Measurements from ENCODE around the gene ADAMTS6. TPM values are rescaled to one million over a fixed set of nuclear protein-coding genes. Genes with fewer than 3 reads are reported as not detected.

ADAMTS6 gene
- total RNA-seq, 2 experiments from 2014 or later, result 2.8 to 4.0 TPM

- no peak overlapping the region for H3K4me3 Mint-ChIP-seq
- no peak for DNase-seq
- CTCF ChIA-PET, result interaction anchor here (0.9 kb wide), 1 partner anchor 240 kb away, joined by 3 read pairs; no protein-coding TSS in a partner anchor
- no peak for ATAC-seq
- no peaks in the 10 kb centered on the region for H3K9me3 Mint-ChIP-seq (ENCODE audit: low read depth)
- H3K4me1 Mint-ChIP-seq, result no peaks in the 10 kb centered on the region
- no peaks in the 10 kb centered on the region for H3K27me3 Mint-ChIP-seq
- no peak overlapping the region for H3K27ac Mint-ChIP-seq
- H3K36me3 Mint-ChIP-seq, result no peaks in the 10 kb centered on the region
These were observed 238.6 kb downstream of the ADAMTS6 start for GRCh38 chr5:65243161-65243560.

- CTCF ChIA-PET, result no interaction called here
These were observed 251.9 kb downstream of the ADAMTS6 start for GRCh38 chr5:65229841-65230240.

GRCh38 chr5:65213921-65214525, 267.7 kb downstream of the ADAMTS6 start:
- Mint-ChIP-seq H3K27me3 (peaks cover 2% of the 10 kb centered on the region), H3K4me3 (no peak overlapping the region), H3K27ac (no peak overlapping the region), H3K4me1 (no peaks in the 10 kb centered on the region), H3K9me3 (ENCODE audit: low read depth) (no peaks in the 10 kb centered on the region), H3K36me3 (no peaks in the 10 kb centered on the region)
- DNase-seq (no peak), ATAC-seq (no peak)
- CTCF ChIA-PET, result interaction anchor here (0.9 kb wide), 1 partner anchor 270 kb away, joined by 3 read pairs; no protein-coding TSS in a partner anchor

More at GRCh38 chr5:65229841-65230240, 251.9 kb downstream of the ADAMTS6 start:
- ATAC-seq (no peak), DNase-seq (no peak)
- peaks cover 17% of the 10 kb centered on the region for H3K9me3 Mint-ChIP-seq (ENCODE audit: low read depth)
- H3K36me3 Mint-ChIP-seq, result peaks cover 15% of the 10 kb centered on the region
- H3K27ac Mint-ChIP-seq, result no peak overlapping the region
- no peaks in the 10 kb centered on the region for H3K4me1 Mint-ChIP-seq
- no peaks in the 10 kb centered on the region for H3K27me3 Mint-ChIP-seq
- no peak overlapping the region for H3K4me3 Mint-ChIP-seq

- Mint-ChIP-seq H3K27me3 (no peaks in the 10 kb centered on the region), H3K4me3 (no peak overlapping the region)
- no peak for ATAC-seq
These were observed 272.4 kb downstream of the ADAMTS6 start for GRCh38 chr5:65209341-65209740.

GRCh38 chr5:65204966-65205365, 276.8 kb downstream of the ADAMTS6 start:
- Mint-ChIP-seq H3K27ac (no peak overlapping the region), H3K9me3 (ENCODE audit: low read depth) (no peaks in the 10 kb centered on the region), H3K4me3 (no peak overlapping the region), H3K27me3 (peaks cover 1% of the 10 kb centered on the region), H3K4me1 (no peaks in the 10 kb centered on the region), H3K36me3 (no peaks in the 10 kb centered on the region)
- ATAC-seq (no peak), DNase-seq (no peak)
- CTCF ChIA-PET, result no interaction called here

More at GRCh38 chr5:65209341-65209740, 272.4 kb downstream of the ADAMTS6 start:
- DNase-seq, result no peak
- Mint-ChIP-seq H3K4me1 (no peaks in the 10 kb centered on the region), H3K36me3 (no peaks in the 10 kb centered on the region), H3K9me3 (ENCODE audit: low read depth) (no peaks in the 10 kb centered on the region), H3K27ac (no peak overlapping the region)
- CTCF ChIA-PET, result no interaction called here

GRCh38 chr5:65203746-65204145, 278.0 kb downstream of the ADAMTS6 start:
- H3K27me3 Mint-ChIP-seq, result peaks cover 3% of the 10 kb centered on the region
- ATAC-seq (no peak), DNase-seq (no peak)
- H3K9me3 Mint-ChIP-seq (ENCODE audit: low read depth), result no peaks in the 10 kb centered on the region
- no peak overlapping the region for H3K27ac Mint-ChIP-seq
- no peaks in the 10 kb centered on the region for H3K36me3 Mint-ChIP-seq
- CTCF ChIA-PET, result no interaction called here
- no peak overlapping the region for H3K4me3 Mint-ChIP-seq
- H3K4me1 Mint-ChIP-seq, result no peaks in the 10 kb centered on the region

GRCh38 chr5:65199993-65200675, 281.6 kb downstream of the ADAMTS6 start:
- no peak overlapping the region for H3K27ac Mint-ChIP-seq
- H3K4me1 Mint-ChIP-seq, result no peaks in the 10 kb centered on the region
- H3K27me3 Mint-ChIP-seq, result peaks cover 3% of the 10 kb centered on the region
- H3K4me3 Mint-ChIP-seq, result no peak overlapping the region
- ATAC-seq, result no peak
- no peak for DNase-seq
- CTCF ChIA-PET, result no interaction called here
- H3K36me3 Mint-ChIP-seq, result no peaks in the 10 kb centered on the region
- H3K9me3 Mint-ChIP-seq (ENCODE audit: low read depth), result no peaks in the 10 kb centered on the region

- no peaks in the 10 kb centered on the region for H3K9me3 Mint-ChIP-seq (ENCODE audit: low read depth)
- no peaks in the 10 kb centered on the region for H3K4me1 Mint-ChIP-seq
- no peak overlapping the region for H3K4me3 Mint-ChIP-seq
- no peak for DNase-seq
- no peaks in the 10 kb centered on the region for H3K36me3 Mint-ChIP-seq
- no peak overlapping the region for H3K27ac Mint-ChIP-seq
- peaks cover 3% of the 10 kb centered on the region for H3K27me3 Mint-ChIP-seq
- CTCF ChIA-PET, result no interaction called here
- no peak for ATAC-seq
These were observed 283.1 kb downstream of the ADAMTS6 start for GRCh38 chr5:65198456-65199120.

GRCh38 chr5:65197531-65198455, 283.9 kb downstream of the ADAMTS6 start:
- CTCF ChIA-PET, result no interaction called here
- no peaks in the 10 kb centered on the region for H3K9me3 Mint-ChIP-seq (ENCODE audit: low read depth)
- no peaks in the 10 kb centered on the region for H3K36me3 Mint-ChIP-seq
- peaks cover 3% of the 10 kb centered on the region for H3K27me3 Mint-ChIP-seq
- no peak for DNase-seq
- ATAC-seq, result no peak
- no peak overlapping the region for H3K27ac Mint-ChIP-seq
- H3K4me1 Mint-ChIP-seq, result no peaks in the 10 kb centered on the region
- no peak overlapping the region for H3K4me3 Mint-ChIP-seq

- no peak overlapping the region for H3K27ac Mint-ChIP-seq
- peaks cover 2% of the 10 kb centered on the region for H3K36me3 Mint-ChIP-seq
- peaks cover 9% of the 10 kb centered on the region for H3K4me1 Mint-ChIP-seq
- H3K9me3 Mint-ChIP-seq (ENCODE audit: low read depth), result no peaks in the 10 kb centered on the region
- H3K4me3 Mint-ChIP-seq, result no peak overlapping the region
- no peak for DNase-seq
- peaks cover under 1% of the 10 kb centered on the region for H3K27me3 Mint-ChIP-seq
- CTCF ChIA-PET, result no interaction called here
- ATAC-seq, result no peak
These were observed 286.8 kb downstream of the ADAMTS6 start for GRCh38 chr5:65194871-65195270.

- Mint-ChIP-seq H3K4me1 (peaks cover 9% of the 10 kb centered on the region), H3K4me3 (no peak overlapping the region), H3K9me3 (ENCODE audit: low read depth) (no peaks in the 10 kb centered on the region), H3K36me3 (peaks cover 4% of the 10 kb centered on the region), H3K27me3 (no peaks in the 10 kb centered on the region), H3K27ac (no peak overlapping the region)
- CTCF ChIA-PET, result no interaction called here
- no peak for ATAC-seq
- no peak for DNase-seq
These were observed 289.4 kb downstream of the ADAMTS6 start for GRCh38 chr5:65192331-65192730.

GRCh38 chr5:65191554-65192135, 290.1 kb downstream of the ADAMTS6 start:
- CTCF ChIA-PET, result no interaction called here
- no peak for ATAC-seq
- Mint-ChIP-seq H3K4me1 (peaks cover 9% of the 10 kb centered on the region), H3K4me3 (no peak overlapping the region), H3K27ac (no peak overlapping the region), H3K27me3 (no peaks in the 10 kb centered on the region), H3K36me3 (peaks cover 4% of the 10 kb centered on the region), H3K9me3 (ENCODE audit: low read depth) (no peaks in the 10 kb centered on the region)
- no peak for DNase-seq
